22Rv1 (cell line): Measurements from ENCODE around the gene KDM4B.

Experiments used
- H3K27ac ChIP-seq: fragments of 450-650 bp; 2 replicates; pipeline ENCODE4 v1.5.1; 2017
- ZFX ChIP-seq: fragments of 450-650 bp; IDR thresholded peaks from 2 replicates; pipeline ENCODE4 v1.6.1; 2017; ENCODE audit warnings: antibody characterized with exemption, borderline replicate concordance
- TF ChIP-seq, protein P1 (sequence below): fragments of 450-650 bp; IDR thresholded peaks from 2 replicates; pipeline ENCODE4 v1.5.1; 2017; ENCODE audit warnings: mild to moderate bottlenecking

KDM4B gene

DNA sequence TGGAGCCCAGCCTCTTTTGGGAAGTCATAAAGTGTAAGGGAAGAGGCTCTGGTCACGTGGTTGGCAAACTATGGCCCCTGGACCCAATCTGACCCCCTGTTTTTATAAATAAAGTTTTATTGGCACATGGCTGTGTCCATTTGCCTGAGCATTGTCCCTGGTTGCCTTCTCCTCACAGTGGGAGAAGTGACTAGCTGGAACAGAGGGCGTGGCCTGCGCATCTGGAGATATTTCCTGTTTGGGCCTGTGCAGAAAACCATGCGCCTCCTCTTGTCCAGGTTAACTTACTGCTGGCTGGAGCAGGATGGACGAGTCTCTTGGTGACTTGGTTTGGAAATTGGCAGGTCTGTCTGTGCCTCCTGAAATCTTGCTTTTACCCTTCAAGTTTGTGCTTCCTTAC, 48.3 kb downstream of the KDM4B start:
- TF ChIP-seq, protein P1, sequence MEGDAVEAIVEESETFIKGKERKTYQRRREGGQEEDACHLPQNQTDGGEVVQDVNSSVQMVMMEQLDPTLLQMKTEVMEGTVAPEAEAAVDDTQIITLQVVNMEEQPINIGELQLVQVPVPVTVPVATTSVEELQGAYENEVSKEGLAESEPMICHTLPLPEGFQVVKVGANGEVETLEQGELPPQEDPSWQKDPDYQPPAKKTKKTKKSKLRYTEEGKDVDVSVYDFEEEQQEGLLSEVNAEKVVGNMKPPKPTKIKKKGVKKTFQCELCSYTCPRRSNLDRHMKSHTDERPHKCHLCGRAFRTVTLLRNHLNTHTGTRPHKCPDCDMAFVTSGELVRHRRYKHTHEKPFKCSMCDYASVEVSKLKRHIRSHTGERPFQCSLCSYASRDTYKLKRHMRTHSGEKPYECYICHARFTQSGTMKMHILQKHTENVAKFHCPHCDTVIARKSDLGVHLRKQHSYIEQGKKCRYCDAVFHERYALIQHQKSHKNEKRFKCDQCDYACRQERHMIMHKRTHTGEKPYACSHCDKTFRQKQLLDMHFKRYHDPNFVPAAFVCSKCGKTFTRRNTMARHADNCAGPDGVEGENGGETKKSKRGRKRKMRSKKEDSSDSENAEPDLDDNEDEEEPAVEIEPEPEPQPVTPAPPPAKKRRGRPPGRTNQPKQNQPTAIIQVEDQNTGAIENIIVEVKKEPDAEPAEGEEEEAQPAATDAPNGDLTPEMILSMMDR: no peak
- no peak for TF ChIP-seq ZFX
- H3K27ac ChIP-seq: no peak overlapping the region

- no peak overlapping the region for H3K27ac ChIP-seq
- TF ChIP-seq, protein P1: no peak
- TF ChIP-seq ZFX: no peak
Measured at GRCh38 chr19:5018224-5019015, 49.5 kb downstream of the KDM4B start.

DNA sequence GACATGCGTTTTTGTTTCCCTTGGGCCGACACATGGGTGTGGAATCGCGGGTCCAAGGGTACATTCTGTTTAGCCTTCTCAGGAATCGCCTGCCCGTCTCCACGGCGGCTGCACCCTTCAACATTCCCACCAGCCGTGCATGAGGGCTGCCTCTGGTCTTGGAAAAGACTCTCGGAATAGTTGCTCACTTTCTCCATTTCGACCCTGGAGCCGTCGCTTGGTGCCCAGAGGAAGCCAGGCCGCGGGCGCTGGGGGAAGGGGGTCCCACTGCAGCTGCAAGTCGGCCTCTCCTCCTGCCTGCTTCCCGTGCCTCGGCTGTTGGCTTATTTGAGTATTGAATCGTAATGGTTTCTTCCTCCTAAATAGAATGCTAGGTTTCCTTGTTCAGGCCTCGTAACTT, 51.5 kb downstream of the KDM4B start:
- no peak for TF ChIP-seq ZFX
- TF ChIP-seq, protein P1: no peak

DNA sequence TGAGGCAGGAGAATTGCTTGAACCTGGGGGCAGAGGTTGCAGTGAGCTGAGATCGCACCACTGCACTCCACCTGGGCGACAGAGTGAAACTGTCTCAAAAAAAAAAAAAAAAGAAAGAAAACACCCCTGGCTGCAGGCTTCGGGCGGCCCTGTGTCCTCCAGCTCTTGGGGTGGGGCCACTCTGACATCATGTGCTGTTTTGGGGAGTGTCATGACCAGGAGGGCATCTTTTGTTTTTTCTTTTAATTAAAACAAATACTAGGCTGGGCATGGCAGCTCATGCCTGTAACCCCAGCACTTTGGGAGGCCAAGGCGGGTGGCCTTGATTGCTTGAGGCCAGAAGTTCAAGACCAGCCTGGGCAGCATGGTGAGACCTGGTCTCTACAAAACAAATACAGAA, 52.1 kb downstream of the KDM4B start:
- peak overlapping the region; percentile 13; the same call in 1 of the 2 replicates for H3K27ac ChIP-seq
- TF ChIP-seq, protein P1: no peak
- no peak for TF ChIP-seq ZFX

More for the DNA sequence above, 51.5 kb downstream of the KDM4B start:
- H3K27ac ChIP-seq: peak overlapping the region; percentile 13; the same call in 1 of the 2 replicates

- TF ChIP-seq, protein P1: no peak
- TF ChIP-seq ZFX: no peak
- H3K27ac ChIP-seq: peak overlapping the region; percentile 53
Measured at GRCh38 chr19:5022066-5022860, 53.4 kb downstream of the KDM4B start.

GRCh38 chr19:5023128-5023571, 54.2 kb downstream of the KDM4B start:
- peak overlapping the region; percentile 53 for H3K27ac ChIP-seq
- TF ChIP-seq, protein P1: no peak
- TF ChIP-seq ZFX: no peak

DNA sequence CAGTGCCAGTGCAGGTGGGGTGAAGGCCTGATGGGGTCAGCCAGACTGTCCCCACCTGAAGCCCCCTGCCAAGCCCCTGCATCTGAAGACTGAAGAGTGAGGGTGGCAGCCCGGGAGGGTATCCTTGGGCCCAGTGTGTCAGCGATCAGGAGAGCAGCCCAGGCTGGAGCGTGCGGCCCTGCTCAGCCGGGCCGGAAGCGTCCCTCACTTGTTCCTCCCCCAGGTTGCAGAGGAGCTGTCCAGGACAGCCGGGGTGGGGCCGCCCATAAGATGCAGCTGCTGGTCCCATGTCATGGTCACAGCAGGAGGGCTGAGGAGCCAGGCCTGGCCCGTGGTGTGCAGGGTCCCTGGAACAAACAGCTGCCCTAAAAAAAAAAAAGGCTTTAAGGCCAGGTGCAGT, 55.4 kb downstream of the KDM4B start:
- TF ChIP-seq, protein P1: no peak
- no peak for TF ChIP-seq ZFX
- no peak overlapping the region for H3K27ac ChIP-seq
